GM12892 (cell line): ENCODE results near the gene PPP2R5C.

Experiments used
- POLR2A ChIP-seq: IDR thresholded peaks from 2 replicates; pipeline ENCODE4 v1.6.1; 2011; ENCODE audit warnings: low read depth, low read length, control low read depth
- POLR2AphosphoS5 ChIP-seq: IDR thresholded peaks from 2 replicates; pipeline ENCODE4 v1.6.1; 2011; ENCODE audit warnings: low read depth, low read length, control low read depth
- TAF1 ChIP-seq: IDR thresholded peaks from 2 replicates; pipeline ENCODE4 v1.6.1; 2011; ENCODE audit warnings: low read depth, mild to moderate bottlenecking, control low read depth, low read length, borderline replicate concordance

GRCh38 chr14:101726954-101727302 lies 34.6 kb upstream of the PPP2R5C start:
- no peak for TF ChIP-seq TAF1
- no peak for TF ChIP-seq POLR2A
- TF ChIP-seq POLR2AphosphoS5, result no peak
